ENCODE results near the gene RBM7. TPM values are rescaled to one million over a fixed set of nuclear protein-coding genes. Genes with fewer than 3 reads are reported as not detected.

RBM7 gene
- total RNA-seq, 4 donors from 2014 or later: 5.6 to 25.9 (median 23.1) TPM

DNA sequence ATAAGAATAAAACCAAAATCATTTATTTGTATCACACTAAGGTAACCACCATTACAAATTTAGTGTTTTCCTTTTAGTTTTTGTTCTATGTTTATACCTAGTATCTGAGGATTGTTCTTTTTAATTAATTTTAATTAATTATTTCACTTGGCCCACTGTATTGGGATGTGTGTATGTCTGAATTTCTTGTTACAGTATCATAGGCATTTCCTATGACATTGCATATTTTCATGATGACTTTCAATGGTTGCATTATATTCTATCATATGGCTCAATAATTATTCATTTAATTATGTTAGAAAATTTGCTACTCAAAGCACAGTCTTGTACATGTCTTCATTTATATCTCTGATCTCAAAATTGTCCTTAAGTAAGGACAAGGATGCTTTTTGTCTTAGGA, 41.1 kb upstream of the RBM7 start:
- no peak for TF ChIP-seq EP300 (IDR thresholded peaks at IDR 0.05; ENCODE audit: low read depth)
- no peak for TF ChIP-seq POLR2AphosphoS5 (IDR thresholded peaks at IDR 0.05)
- no peak for TF ChIP-seq POLR2A (IDR thresholded peaks at IDR 0.05)
- TF ChIP-seq CTCF (IDR thresholded peaks at IDR 0.05): no peak
- Histone ChIP-seq H3K27ac (no peak overlapping the region), H3K9me3 (no peaks in the 10 kb centered on the region), H3K4me1 (no peaks in the 10 kb centered on the region), H3K4me3 (no peak overlapping the region), H3K36me3 (no peaks in the 10 kb centered on the region), H3K27me3 (no peaks in the 10 kb centered on the region)
- DNase-seq: no peak
- intact Hi-C loops (cut with DNase I; ENCODE audit: low total_unique reads) (no loop called here), in situ Hi-C loops (cut with MboI; ENCODE audit: low pct_ligation_motif_present in 1 of 4, low pct_unique_long_range_greater_than_20kb in 1 of 4, low sequenced_read_pairs in 3 of 4) (no loop called here)

- Histone ChIP-seq H3K27ac (no peak overlapping the region), H3K4me1 (no peaks in the 10 kb centered on the region), H3K9me3 (no peaks in the 10 kb centered on the region), H3K36me3 (no peaks in the 10 kb centered on the region), H3K4me3 (no peak overlapping the region), H3K27me3 (no peaks in the 10 kb centered on the region)
- intact Hi-C loops (cut with DNase I; ENCODE audit: low total_unique reads) (no loop called here), in situ Hi-C loops (cut with MboI; ENCODE audit: low pct_ligation_motif_present in 1 of 4, low pct_unique_long_range_greater_than_20kb in 1 of 4, low sequenced_read_pairs in 3 of 4) (no loop called here)
- 79 to 80% methylated on average over 4 of the region's 4 CpGs for WGBS, 2 donors (ENCODE audit: low coverage in 1 of 2)
- TF ChIP-seq POLR2A (IDR thresholded peaks at IDR 0.05): no peak
- no peak for TF ChIP-seq EP300 (IDR thresholded peaks at IDR 0.05; ENCODE audit: low read depth)
- TF ChIP-seq POLR2AphosphoS5 (IDR thresholded peaks at IDR 0.05): no peak
- TF ChIP-seq CTCF (IDR thresholded peaks at IDR 0.05): no peak
- no peak for DNase-seq
Observed at GRCh38 chr11:114362326-114362725, 38.1 kb upstream of the RBM7 start.

DNA sequence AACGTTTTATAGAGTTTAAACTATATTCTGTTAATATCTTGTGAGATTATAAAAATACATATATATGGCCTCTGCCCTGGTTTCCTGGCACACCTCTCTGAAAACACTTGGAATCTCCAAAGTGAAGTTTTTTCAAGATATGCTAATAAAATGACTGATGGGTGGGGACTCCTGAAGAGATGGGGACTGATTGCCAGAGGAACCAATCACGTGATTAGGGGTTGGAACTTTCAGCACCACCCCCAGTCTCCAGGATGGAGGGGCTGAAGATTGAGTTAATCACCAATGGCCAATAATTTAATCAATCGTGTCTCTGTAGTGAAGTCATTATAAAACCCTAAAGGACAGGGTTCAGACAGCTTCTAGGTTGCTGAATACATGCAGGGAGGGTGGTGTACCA, 37.5 kb upstream of the RBM7 start:
- intact Hi-C loops (cut with DNase I; ENCODE audit: low total_unique reads) (no loop called here), in situ Hi-C loops (cut with MboI; ENCODE audit: low pct_ligation_motif_present in 1 of 4, low pct_unique_long_range_greater_than_20kb in 1 of 4, low sequenced_read_pairs in 3 of 4) (no loop called here)
- no peaks in the 10 kb centered on the region for H3K9me3 ChIP-seq
- no peak overlapping the region for H3K27ac ChIP-seq
- H3K4me1 ChIP-seq: no peaks in the 10 kb centered on the region
- H3K4me3 ChIP-seq: no peak overlapping the region
- no peak for DNase-seq
- no peak for TF ChIP-seq POLR2A (IDR thresholded peaks at IDR 0.05)
- no peak for TF ChIP-seq POLR2AphosphoS5 (IDR thresholded peaks at IDR 0.05)
- TF ChIP-seq CTCF (IDR thresholded peaks at IDR 0.05): no peak
- WGBS, 2 donors (ENCODE audit: low coverage in 1 of 2): 50 to 52% methylated on average over 3 of the region's 3 CpGs
- H3K27me3 ChIP-seq: no peaks in the 10 kb centered on the region
- no peaks in the 10 kb centered on the region for H3K36me3 ChIP-seq

- Histone ChIP-seq H3K27ac (no peak overlapping the region), H3K36me3 (no peaks in the 10 kb centered on the region), H3K27me3 (no peaks in the 10 kb centered on the region), H3K9me3 (no peaks in the 10 kb centered on the region), H3K4me1 (no peaks in the 10 kb centered on the region), H3K4me3 (no peak overlapping the region)
- in situ Hi-C loops (cut with MboI; ENCODE audit: low pct_ligation_motif_present in 1 of 4, low pct_unique_long_range_greater_than_20kb in 1 of 4, low sequenced_read_pairs in 3 of 4) (no loop called here), intact Hi-C loops (cut with DNase I; ENCODE audit: low total_unique reads) (no loop called here)
- TF ChIP-seq EP300 (IDR thresholded peaks at IDR 0.05; ENCODE audit: low read depth): no peak
- no peak for TF ChIP-seq POLR2AphosphoS5 (IDR thresholded peaks at IDR 0.05)
- DNase-seq: no peak
- 72 to 76% methylated on average over 7 to 13 of the region's 13 CpGs for WGBS, 2 donors (ENCODE audit: low coverage in 1 of 2)
Observed at GRCh38 chr11:114366331-114367243, 33.9 kb upstream of the RBM7 start.
